Lung (tissue), 12 donors: ENCODE data around the gene RASD1. TPM values are rescaled to one million over a fixed set of nuclear protein-coding genes. Genes with fewer than 3 reads are reported as not detected.

Experiments used
- ATAC-seq: fragments of 200-7000 bp; cut with Tn5 transposase; one replicate; pipeline ENCODE4 v1.9.1; 2020; ENCODE audit warnings: moderate number of reproducible peaks; ENCODE audit not compliant: insufficient read depth, low FRiP score
- DNase-seq, 3 donors: peaks; one replicate each; pipeline ENCODE4 v3.0.0-alpha.2; 2013 to 2017
- H3K27ac ChIP-seq, 2 donors: one replicate each; pipeline ENCODE4 v1.5.1; 2013; ENCODE audit warnings: mild to moderate bottlenecking in 2 of 2, moderate library complexity in 2 of 2, control low read depth in 1 of 2, inconsistent platforms in 1 of 2, low read depth in 1 of 2, low read length in 1 of 2
- H3K27me3 ChIP-seq, 3 donors: one replicate each; pipeline ENCODE4 v1.5.1; 2013; ENCODE audit warnings: low read length in 2 of 3; ENCODE audit not compliant: control insufficient read depth in 3 of 3, insufficient read depth in 3 of 3
- H3K36me3 ChIP-seq, 4 donors: one replicate each; pipeline ENCODE4 v1.5.1; 2013; ENCODE audit warnings: low read length in 4 of 4, mild to moderate bottlenecking in 1 of 4, moderate library complexity in 1 of 4; ENCODE audit not compliant: control insufficient read depth in 4 of 4, insufficient read depth in 4 of 4
- H3K4me1 ChIP-seq, 5 donors: one replicate each; pipeline ENCODE4 v1.5.1; 2013; ENCODE audit warnings: low read length in 5 of 5, mild to moderate bottlenecking in 2 of 5, moderate library complexity in 1 of 5; ENCODE audit not compliant: control insufficient read depth in 5 of 5, insufficient read depth in 5 of 5
- H3K4me3 ChIP-seq: one replicate; pipeline ENCODE4 v1.5.1; 2013; ENCODE audit warnings: mild to moderate bottlenecking, control low read depth, moderate library complexity
- H3K9ac ChIP-seq, 2 donors: one replicate each; pipeline ENCODE4 v1.5.1; 2013; ENCODE audit warnings: low read length in 2 of 2, control low read depth in 1 of 2; ENCODE audit not compliant: insufficient read depth in 1 of 2
- H3K9me3 ChIP-seq, 4 donors: one replicate each; pipeline ENCODE4 v1.5.1; 2013; ENCODE audit warnings: low read length in 3 of 4, mild to moderate bottlenecking in 1 of 4, moderate library complexity in 1 of 4; ENCODE audit not compliant: control insufficient read depth in 4 of 4, insufficient read depth in 3 of 4
- CTCF ChIP-seq: IDR thresholded peaks from 2 replicates; pipeline ENCODE4 v1.5.1; 2012; ENCODE audit warnings: mild to moderate bottlenecking; ENCODE audit errors: control extremely low read depth, extremely low read depth
- WGBS, 2 donors: extraction: QIAGEN DNeasy Blood & Tissue Kit; methylation state at CpG; one replicate each; pipeline ENCODE4 v1.1.7; 2013; 5-methylcytosine and 5-hydroxymethylcytosine counted together
- polyA plus RNA-seq, 2 donors: library from polyadenylated mRNA; stranded (reverse); fragments of 200-250 nt; gene quantifications; one replicate each; pipeline ENCODE4 v1.2.1, GENCODE V29; 2013
- total RNA-seq, 2 donors: library from RNA; depleted of rRNA in 1 of 2; stranded (reverse); fragments of >200 nt in 1 of 2; gene quantifications; one replicate each; pipeline ENCODE4 v1.2.1, GENCODE V29; 2014 to 2021
- donor health status: control.
- donor health status: control.
- donor health status: Bipolar disorder and iron deficiency.
- donor health status: healthy.
- donor health status: DM: yes; HTN: yes; CAD: no.

The RASD1 gene
- total and polyA plus RNA-seq, 4 donors = 3.8 to 53.8 (median 12.4) TPM

DNA sequence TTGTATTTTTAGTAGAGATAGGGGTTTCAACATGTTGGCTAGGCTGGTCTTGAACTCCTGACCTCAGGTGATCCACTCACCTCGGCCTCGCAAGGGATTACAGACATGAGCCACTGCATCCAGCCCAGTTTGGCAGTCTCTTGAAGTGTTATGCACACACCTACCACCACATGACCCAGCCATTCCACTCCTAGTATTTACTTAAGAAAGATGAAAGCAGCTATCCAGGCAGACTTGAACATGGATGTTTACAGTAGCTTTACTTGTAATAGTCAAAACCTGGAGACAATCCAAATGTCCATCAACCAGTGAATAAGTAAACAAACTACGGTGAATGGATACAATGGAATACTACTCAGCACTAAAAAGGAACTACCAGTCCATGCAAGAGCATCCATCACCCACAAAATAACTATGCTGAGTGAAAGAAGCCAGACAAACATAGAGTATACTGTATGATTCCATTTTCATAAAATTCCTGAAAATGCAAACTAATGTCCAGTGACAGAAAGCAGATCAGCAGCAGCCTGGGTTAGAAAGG, 37.8 kb upstream of the RASD1 start:
- Histone ChIP-seq H3K9ac (no peak overlapping the region), H3K4me1 (peaks cover 0 to 10% (median 0%) of the 10 kb centered on the region in 5 donors), H3K27me3 (no peaks in the 10 kb centered on the region), H3K4me3 (no peak overlapping the region), H3K9me3 (peaks cover 0 to 5% (median 0%) of the 10 kb centered on the region in 4 donors), H3K27ac (no peak overlapping the region), H3K36me3 (no peaks in the 10 kb centered on the region)
- DNase-seq = peak in 1 of 3 donors; percentile 55
- peak; percentile 32 for ATAC-seq
- 50 to 88% methylated on average over 3 of the region's 3 CpGs for WGBS, 2 donors
- no peak for TF ChIP-seq CTCF

DNA sequence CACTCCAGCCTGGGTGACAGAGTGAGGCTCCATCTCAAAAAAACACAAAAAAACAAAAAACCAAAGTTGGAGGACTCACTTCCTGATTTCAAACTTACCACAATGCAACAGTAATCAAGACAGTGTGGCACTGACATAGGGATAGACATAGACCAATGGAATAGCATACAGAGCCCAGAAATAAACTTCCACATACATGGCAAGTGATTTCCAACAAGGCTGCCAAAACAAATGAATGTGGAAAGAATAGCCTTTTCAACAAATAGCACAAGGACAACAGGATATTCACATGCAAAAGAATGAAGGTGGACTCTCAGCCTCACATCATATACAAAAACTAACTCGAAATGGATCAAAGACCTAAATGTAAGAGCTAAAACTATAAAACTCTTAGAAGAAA, 36.8 kb upstream of the RASD1 start:
- Histone ChIP-seq H3K27me3 (no peaks in the 10 kb centered on the region), H3K4me3 (no peak overlapping the region), H3K9me3 (peaks cover 0 to 5% (median 0%) of the 10 kb centered on the region in 4 donors), H3K4me1 (peaks cover 0 to 15% (median 8%) of the 10 kb centered on the region in 5 donors), H3K9ac (no peak overlapping the region), H3K36me3 (no peaks in the 10 kb centered on the region), H3K27ac (no peak overlapping the region)
- 96 to 97% methylated on average over 1 of the region's 1 CpG for WGBS, 2 donors
- DNase-seq (no peak), ATAC-seq (no peak)
- TF ChIP-seq CTCF = no peak

DNA sequence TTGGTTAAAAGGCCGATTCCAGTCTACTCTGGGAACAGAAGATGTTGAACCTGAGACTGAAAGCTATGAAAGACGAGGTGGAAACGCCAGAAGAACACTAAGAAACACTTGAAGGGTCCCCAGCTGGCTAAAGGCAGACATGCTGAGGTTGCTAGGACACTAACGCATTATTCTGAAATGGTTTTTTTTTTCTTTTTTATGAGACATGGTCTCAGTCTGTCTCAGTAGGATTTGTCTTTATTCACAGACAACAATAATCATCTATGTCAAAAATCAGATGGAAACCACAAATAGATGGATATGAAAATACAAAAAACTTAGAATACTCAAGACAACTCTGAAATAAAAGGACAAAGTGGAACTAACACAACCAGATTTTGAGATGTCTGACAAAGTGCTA, 35.0 kb upstream of the RASD1 start:
- H3K27ac ChIP-seq = no peak overlapping the region
- no peaks in the 10 kb centered on the region for H3K27me3 ChIP-seq
- peaks cover 0 to 22% (median 7%) of the 10 kb centered on the region in 5 donors for H3K4me1 ChIP-seq
- H3K9ac ChIP-seq = no peak overlapping the region
- WGBS, 2 donors = 88 to 96% methylated on average over 4 of the region's 4 CpGs
- DNase-seq = no peak
- TF ChIP-seq CTCF = no peak
- H3K36me3 ChIP-seq = no peaks in the 10 kb centered on the region
- H3K9me3 ChIP-seq = peaks cover 0 to 5% (median 0%) of the 10 kb centered on the region in 4 donors
- no peak overlapping the region for H3K4me3 ChIP-seq
- no peak for ATAC-seq
